Neural progenitor cell (in vitro differentiated cells): ENCODE data around the gene PRPF4.

ENCODE experiments used
- EZH2 ChIP-seq: fragments of 200-600 bp; sonication (generic); IDR thresholded peaks from 2 replicates; pipeline ENCODE4 v1.6.1; 2017; ENCODE audit warnings: antibody characterized with exemption, mild to moderate bottlenecking, moderate library complexity
- EZH2phosphoT487 ChIP-seq: fragments of 200-600 bp; sonication (generic); IDR thresholded peaks from 2 replicates; pipeline ENCODE4 v1.6.1; 2017; ENCODE audit warnings: antibody characterized with exemption
- TF ChIP-seq, protein P1 (sequence below): fragments of 200-600 bp; sonication (generic); IDR thresholded peaks from 2 replicates; pipeline ENCODE4 v1.5.1; 2017; ENCODE audit warnings: antibody characterized with exemption, mild to moderate bottlenecking

DNA sequence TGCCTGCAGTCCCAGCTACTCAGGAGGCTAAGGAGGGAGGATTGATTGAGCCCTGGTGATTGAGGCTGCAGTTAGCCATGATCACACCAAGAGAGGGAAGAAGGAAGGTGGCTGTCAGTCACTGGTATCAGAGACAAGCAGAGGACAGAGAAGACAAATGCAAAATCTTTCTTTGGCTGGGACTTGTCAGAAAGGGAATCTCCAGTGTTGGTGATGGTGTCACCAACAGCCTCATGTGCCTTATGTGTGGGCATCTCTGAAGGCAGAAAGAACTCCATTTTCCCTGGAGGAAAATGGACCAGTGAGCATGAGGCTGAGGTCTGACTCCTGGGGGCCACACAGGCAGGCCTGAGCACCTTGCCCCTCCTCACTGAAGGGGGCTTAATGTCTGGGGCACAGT lies 39.8 kb downstream of the PRPF4 start:
- TF ChIP-seq, protein P1, sequence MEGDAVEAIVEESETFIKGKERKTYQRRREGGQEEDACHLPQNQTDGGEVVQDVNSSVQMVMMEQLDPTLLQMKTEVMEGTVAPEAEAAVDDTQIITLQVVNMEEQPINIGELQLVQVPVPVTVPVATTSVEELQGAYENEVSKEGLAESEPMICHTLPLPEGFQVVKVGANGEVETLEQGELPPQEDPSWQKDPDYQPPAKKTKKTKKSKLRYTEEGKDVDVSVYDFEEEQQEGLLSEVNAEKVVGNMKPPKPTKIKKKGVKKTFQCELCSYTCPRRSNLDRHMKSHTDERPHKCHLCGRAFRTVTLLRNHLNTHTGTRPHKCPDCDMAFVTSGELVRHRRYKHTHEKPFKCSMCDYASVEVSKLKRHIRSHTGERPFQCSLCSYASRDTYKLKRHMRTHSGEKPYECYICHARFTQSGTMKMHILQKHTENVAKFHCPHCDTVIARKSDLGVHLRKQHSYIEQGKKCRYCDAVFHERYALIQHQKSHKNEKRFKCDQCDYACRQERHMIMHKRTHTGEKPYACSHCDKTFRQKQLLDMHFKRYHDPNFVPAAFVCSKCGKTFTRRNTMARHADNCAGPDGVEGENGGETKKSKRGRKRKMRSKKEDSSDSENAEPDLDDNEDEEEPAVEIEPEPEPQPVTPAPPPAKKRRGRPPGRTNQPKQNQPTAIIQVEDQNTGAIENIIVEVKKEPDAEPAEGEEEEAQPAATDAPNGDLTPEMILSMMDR = no peak
- TF ChIP-seq EZH2phosphoT487 = no peak
- TF ChIP-seq EZH2 = no peak
